Fibroblast of mammary gland (primary cell): ENCODE measurements around the gene C15orf61.

Experiments
- DNase-seq: peaks from one replicate; pipeline ENCODE4 v3.0.0-alpha.2; 2010; ENCODE audit warnings: low read depth
- H3K4me3 ChIP-seq: 2 replicates; pipeline ENCODE4 v1.5.1; 2011; ENCODE audit warnings: low read depth, mild to moderate bottlenecking, low read length, moderate library complexity; ENCODE audit not compliant: control insufficient read depth
- TF ChIP-seq, protein P1 (sequence below): conservative IDR thresholded peaks from 2 replicates; pipeline ENCODE4 v1.5.1; 2011; ENCODE audit warnings: low read depth, low read length, inconsistent platforms; ENCODE audit not compliant: control insufficient read depth, insufficient read depth

C15orf61 gene

DNA sequence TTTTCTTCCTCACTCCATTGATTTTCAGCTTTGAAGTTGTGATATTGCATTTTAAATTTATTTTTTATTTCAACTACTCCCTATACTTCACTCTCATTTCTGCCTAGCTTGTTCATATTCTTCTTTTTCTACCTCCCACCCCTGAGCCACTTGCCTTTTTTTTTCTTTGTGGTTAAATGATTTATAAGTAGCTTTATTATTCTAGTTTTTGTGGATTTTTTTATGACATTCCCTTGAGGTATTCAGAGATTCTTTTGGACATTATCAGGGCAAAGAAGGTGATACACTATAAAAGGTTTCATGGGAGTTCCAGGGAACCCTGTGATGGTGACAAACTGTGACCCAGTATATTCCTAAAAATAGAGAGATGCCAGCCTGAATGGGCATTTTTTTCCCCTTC is 3.3 kb downstream of the C15orf61 start:
- DNase-seq, result no peak
- TF ChIP-seq, protein P1, sequence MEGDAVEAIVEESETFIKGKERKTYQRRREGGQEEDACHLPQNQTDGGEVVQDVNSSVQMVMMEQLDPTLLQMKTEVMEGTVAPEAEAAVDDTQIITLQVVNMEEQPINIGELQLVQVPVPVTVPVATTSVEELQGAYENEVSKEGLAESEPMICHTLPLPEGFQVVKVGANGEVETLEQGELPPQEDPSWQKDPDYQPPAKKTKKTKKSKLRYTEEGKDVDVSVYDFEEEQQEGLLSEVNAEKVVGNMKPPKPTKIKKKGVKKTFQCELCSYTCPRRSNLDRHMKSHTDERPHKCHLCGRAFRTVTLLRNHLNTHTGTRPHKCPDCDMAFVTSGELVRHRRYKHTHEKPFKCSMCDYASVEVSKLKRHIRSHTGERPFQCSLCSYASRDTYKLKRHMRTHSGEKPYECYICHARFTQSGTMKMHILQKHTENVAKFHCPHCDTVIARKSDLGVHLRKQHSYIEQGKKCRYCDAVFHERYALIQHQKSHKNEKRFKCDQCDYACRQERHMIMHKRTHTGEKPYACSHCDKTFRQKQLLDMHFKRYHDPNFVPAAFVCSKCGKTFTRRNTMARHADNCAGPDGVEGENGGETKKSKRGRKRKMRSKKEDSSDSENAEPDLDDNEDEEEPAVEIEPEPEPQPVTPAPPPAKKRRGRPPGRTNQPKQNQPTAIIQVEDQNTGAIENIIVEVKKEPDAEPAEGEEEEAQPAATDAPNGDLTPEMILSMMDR, result no peak
- H3K4me3 ChIP-seq, result no peak overlapping the region

DNA sequence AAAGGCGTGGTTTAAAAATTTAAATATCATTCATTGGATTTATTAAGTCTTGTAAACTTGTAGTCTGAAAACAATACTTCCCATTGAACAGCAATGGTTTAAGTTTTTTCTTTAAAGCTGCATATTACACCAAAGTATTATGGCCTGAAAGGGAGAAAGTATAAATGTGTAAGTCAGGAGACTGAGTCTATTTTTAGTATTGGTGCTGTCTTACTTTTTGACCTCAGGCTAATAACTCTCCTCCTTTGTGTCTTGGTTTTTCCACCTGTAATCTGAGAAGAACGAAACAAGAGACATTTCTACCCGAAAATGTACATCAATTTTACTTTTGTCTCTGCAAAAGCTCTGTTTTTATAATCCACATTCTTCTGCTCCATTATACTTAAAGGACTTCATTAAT is 7.6 kb downstream of the C15orf61 start:
- TF ChIP-seq, protein P1, result no peak

DNA sequence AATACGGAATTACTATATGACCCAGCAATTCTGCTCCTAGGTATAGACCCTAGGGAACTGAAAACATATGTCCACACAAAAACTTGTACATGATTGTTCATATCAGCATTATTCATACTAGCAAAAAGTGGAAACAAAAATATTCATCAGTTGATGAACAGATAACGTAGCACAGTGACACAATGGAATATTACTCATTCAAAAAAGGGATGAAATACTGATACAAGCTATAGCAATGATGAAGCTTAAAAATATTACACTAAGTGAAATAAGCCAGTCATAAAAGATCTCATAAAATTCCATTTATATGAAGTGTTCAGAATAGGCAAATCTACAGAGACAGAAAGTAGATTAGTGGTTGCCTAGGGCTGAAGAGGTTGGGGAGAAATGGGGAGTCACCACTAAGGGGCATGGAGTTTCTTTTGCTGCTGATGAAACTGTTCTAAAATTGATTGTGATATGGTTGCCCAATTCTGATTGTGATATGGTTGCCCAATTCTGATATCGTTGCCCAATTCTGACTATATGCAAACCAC is 10.5 kb downstream of the C15orf61 start:
- TF ChIP-seq, protein P1, result no peak
- DNase-seq, result peak; percentile 70
- H3K4me3 ChIP-seq, result no peak overlapping the region

More for the DNA sequence above, 7.6 kb downstream of the C15orf61 start:
- no peak for DNase-seq
- no peak overlapping the region for H3K4me3 ChIP-seq

DNA sequence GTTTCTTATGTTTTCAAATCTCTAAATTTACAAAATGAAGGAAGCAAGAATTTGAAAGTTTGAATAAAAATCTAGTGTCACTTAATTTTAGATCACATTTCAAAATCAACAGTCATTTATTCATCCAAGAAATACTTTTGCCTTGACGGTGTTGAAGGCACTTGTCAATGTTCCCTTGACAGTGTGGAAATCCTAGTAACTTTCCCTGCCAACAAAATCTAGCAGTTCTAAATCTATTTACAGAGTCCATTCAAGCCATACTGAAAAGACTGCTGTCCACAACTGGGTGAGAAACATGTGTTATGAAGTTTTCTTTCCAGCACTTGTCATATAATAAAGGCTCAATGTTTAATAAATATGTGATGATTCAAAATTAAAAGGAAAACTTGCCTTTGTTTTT is 12.9 kb downstream of the C15orf61 start:
- TF ChIP-seq, protein P1, result no peak
- H3K4me3 ChIP-seq, result no peak overlapping the region
- no peak for DNase-seq

DNA sequence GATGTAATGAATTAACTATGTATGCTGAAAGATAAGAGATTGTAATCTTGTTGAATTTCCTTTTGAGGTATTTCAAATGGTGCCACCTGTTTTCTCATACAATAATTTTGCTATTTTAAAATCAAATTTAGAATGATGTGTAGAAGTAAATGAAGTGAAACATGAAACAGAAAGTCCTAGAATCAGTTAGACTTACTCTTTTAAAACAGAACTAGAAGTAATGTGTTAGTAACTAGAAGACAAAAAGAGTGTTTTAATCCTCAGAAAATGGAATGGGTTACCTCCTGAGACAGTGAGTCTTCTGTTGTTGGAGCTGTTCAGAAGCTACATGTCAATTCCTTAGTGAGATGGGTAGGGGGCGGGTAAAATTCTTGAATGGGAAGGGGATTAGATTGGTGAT is 13.4 kb downstream of the C15orf61 start:
- DNase-seq, result no peak
- H3K4me3 ChIP-seq, result no peak overlapping the region
- TF ChIP-seq, protein P1, result no peak

DNA sequence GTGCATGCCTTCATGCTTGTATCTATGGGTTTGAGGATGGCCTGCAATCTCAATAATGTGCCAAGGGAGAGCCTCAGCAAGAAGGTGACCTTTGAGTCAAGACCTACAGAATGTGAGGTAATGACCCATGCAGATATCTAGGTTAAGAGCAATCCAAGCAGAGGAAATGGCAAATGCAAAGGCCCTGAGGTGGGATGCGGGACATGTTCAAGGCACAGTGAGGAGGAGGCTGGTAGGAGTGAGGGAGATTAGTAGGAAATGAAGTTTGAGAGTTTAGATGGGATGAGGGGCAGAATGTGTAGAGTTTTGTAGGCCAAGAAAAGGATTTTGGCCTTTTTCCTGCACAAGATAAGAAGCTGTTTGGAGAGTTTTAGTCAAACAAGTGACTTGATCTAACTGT is 16.8 kb downstream of the C15orf61 start:
- DNase-seq, result no peak
- H3K4me3 ChIP-seq, result no peak overlapping the region
- TF ChIP-seq, protein P1, result no peak
